ENCODE measurements around the gene RBM24. TPM values are rescaled to one million over a fixed set of nuclear protein-coding genes. Genes with fewer than 3 reads are reported as not detected.

Gene RBM24
- 1 to 10 TPM in 3 of 6 donors, under 1 TPM in 2, not detected in 1; 0.26 to 6.7 (median 1.0) TPM for total RNA-seq

GRCh38 chr6:17281100-17281496 lies at the start of gene RBM24:
RBM24 (plus strand) TSS chr6:17281361; CDS start chr6:17281582, 221 bp downstream.
- Histone ChIP-seq H3K4me1 (peaks cover 14 to 22% (median 16%) of the 10 kb centered on the region in 4 donors), H3K4me3 (peak within 1 kb of the TSS; percentile 46 to 65 (median 61)), H3K27ac (peak within 1 kb of the TSS in 2 of 4 donors; percentile 39 to 49), H3K27me3 (peaks cover 0 to 22% (median 14%) of the 10 kb centered on the region in 4 donors), H3K9me3 (no peaks in the 10 kb centered on the region), H3K36me3 (no peaks in the 10 kb centered on the region)
- WGBS, 2 donors: 0 to 3% methylated on average over 15 to 25 of the region's 46 CpGs
- ATAC-seq (ENCODE audit: low FRiP score in 2 of 2) (peak in 1 of 2 donors; percentile 79), DNase-seq (peak; percentile 39 to 84)
- TF ChIP-seq POLR2A (IDR thresholded peaks at IDR 0.05) (no peak), CTCF (IDR thresholded peaks at IDR 0.05) (peak in 4 of 6 experiments; percentile 26 to 35 (median 30))

- 77 to 79% methylated on average over 2 of the region's 2 CpGs for WGBS, 2 donors
- no peaks in the 10 kb centered on the region for H3K27me3 ChIP-seq
- H3K4me1 ChIP-seq: no peaks in the 10 kb centered on the region
- no peaks in the 10 kb centered on the region for H3K9me3 ChIP-seq
- ATAC-seq (ENCODE audit: low FRiP score in 2 of 2) (no peak), DNase-seq (no peak)
- TF ChIP-seq POLR2A (IDR thresholded peaks at IDR 0.05) (no peak), CTCF (IDR thresholded peaks at IDR 0.05) (no peak), POLR2AphosphoS5 (IDR thresholded peaks at IDR 0.05) (no peak), EP300 (IDR thresholded peaks at IDR 0.05) (no peak)
- no peak overlapping the region for H3K4me3 ChIP-seq
- no peaks in the 10 kb centered on the region for H3K36me3 ChIP-seq
- no peak overlapping the region for H3K27ac ChIP-seq
Observed at GRCh38 chr6:17233531-17233930, 47.6 kb upstream of the RBM24 start.

- Histone ChIP-seq H3K4me1 (no peaks in the 10 kb centered on the region), H3K36me3 (no peaks in the 10 kb centered on the region), H3K9me3 (no peaks in the 10 kb centered on the region), H3K4me3 (no peak overlapping the region), H3K27ac (no peak overlapping the region), H3K27me3 (no peaks in the 10 kb centered on the region)
- DNase-seq (no peak), ATAC-seq (ENCODE audit: low FRiP score in 2 of 2) (no peak)
- WGBS, 2 donors: 89 to 95% methylated on average over 2 of the region's 2 CpGs
- no peak for TF ChIP-seq POLR2A (IDR thresholded peaks at IDR 0.05)
- TF ChIP-seq EP300 (IDR thresholded peaks at IDR 0.05): no peak
- TF ChIP-seq CTCF (IDR thresholded peaks at IDR 0.05): no peak
- no peak for TF ChIP-seq POLR2AphosphoS5 (IDR thresholded peaks at IDR 0.05)
Observed at GRCh38 chr6:17237246-17237645, 43.9 kb upstream of the RBM24 start.

- DNase-seq (no peak), ATAC-seq (ENCODE audit: low FRiP score in 2 of 2) (no peak)
- no peaks in the 10 kb centered on the region for H3K36me3 ChIP-seq
- no peaks in the 10 kb centered on the region for H3K27me3 ChIP-seq
- H3K27ac ChIP-seq: no peak overlapping the region
- TF ChIP-seq CTCF (IDR thresholded peaks at IDR 0.05) (no peak), EP300 (IDR thresholded peaks at IDR 0.05) (no peak), POLR2AphosphoS5 (IDR thresholded peaks at IDR 0.05) (no peak), POLR2A (IDR thresholded peaks at IDR 0.05) (no peak)
- H3K9me3 ChIP-seq: no peaks in the 10 kb centered on the region
- H3K4me1 ChIP-seq: no peaks in the 10 kb centered on the region
- H3K4me3 ChIP-seq: no peak overlapping the region
- WGBS, 2 donors: 90 to 94% methylated on average over 4 of the region's 4 CpGs
Observed at GRCh38 chr6:17239260-17239659, 41.9 kb upstream of the RBM24 start.

GRCh38 chr6:17240803-17241500 lies 40.2 kb upstream of the RBM24 start:
- no peaks in the 10 kb centered on the region for H3K4me1 ChIP-seq
- no peak for ATAC-seq (ENCODE audit: low FRiP score in 2 of 2)
- 75 to 81% methylated on average over 3 of the region's 3 CpGs for WGBS, 2 donors

More at GRCh38 chr6:17240803-17241500, 40.2 kb upstream of the RBM24 start:
- no peaks in the 10 kb centered on the region for H3K27me3 ChIP-seq
- no peak overlapping the region for H3K4me3 ChIP-seq
- DNase-seq: no peak
- H3K27ac ChIP-seq: no peak overlapping the region
- H3K9me3 ChIP-seq: no peaks in the 10 kb centered on the region
- H3K36me3 ChIP-seq: no peaks in the 10 kb centered on the region
- no peak for TF ChIP-seq POLR2A (IDR thresholded peaks at IDR 0.05)
